SK-N-MC (cell line): ENCODE results near the gene SPTBN2.

ENCODE experiments used
- EZH2 ChIP-seq: fragments of 200-600 bp; sonication (generic); IDR thresholded peaks from one replicate; pipeline ENCODE4 v1.6.1; 2017; ENCODE audit warnings: antibody characterized with exemption
- FOXP2 ChIP-seq: optimal IDR thresholded peaks from 2 replicates; pipeline ENCODE3; 2011; ENCODE audit warnings: mild to moderate bottlenecking, moderate library complexity; ENCODE audit not compliant: insufficient read depth; ENCODE audit errors: extremely low read length, control extremely low read depth
- POLR2AphosphoS5 ChIP-seq: IDR thresholded peaks from 2 replicates; pipeline ENCODE4 v1.6.1; 2012; ENCODE audit warnings: mild to moderate bottlenecking, low read depth, low read length, borderline replicate concordance

GRCh38 chr11:66688561-66689534, 40.2 kb downstream of the SPTBN2 start:
- no peak for TF ChIP-seq POLR2AphosphoS5
- no peak for TF ChIP-seq EZH2
- no peak for TF ChIP-seq FOXP2
